GM12865 (cell line): ENCODE data around the gene TSHZ2.

ENCODE experiments used
- DNase-seq: peaks from one replicate; pipeline ENCODE4 v3.0.0; 2010; ENCODE audit warnings: low read depth
- H3K4me3 ChIP-seq: 2 replicates; pipeline ENCODE4 v1.5.1; 2011; ENCODE audit warnings: mild to moderate bottlenecking, low read depth, low read length, control low read depth
- CTCF ChIP-seq: IDR thresholded peaks from 2 replicates; pipeline ENCODE4 v1.5.1; 2011; ENCODE audit warnings: low read length, control low read depth, low read depth, inconsistent platforms; ENCODE audit not compliant: insufficient read depth; ENCODE audit errors: missing control alignments

TSHZ2 gene

GRCh38 chr20:53260168-53260567, 288.0 kb downstream of the TSHZ2 start:
- H3K4me3 ChIP-seq: no peak overlapping the region
- no peak for DNase-seq
- no peak for TF ChIP-seq CTCF

GRCh38 chr20:53260591-53260990, 288.4 kb downstream of the TSHZ2 start:
- DNase-seq: no peak
- no peak overlapping the region for H3K4me3 ChIP-seq
- no peak for TF ChIP-seq CTCF

- DNase-seq: no peak
- no peak overlapping the region for H3K4me3 ChIP-seq
- no peak for TF ChIP-seq CTCF
These were observed 290.2 kb downstream of the TSHZ2 start for GRCh38 chr20:53262365-53262764.

GRCh38 chr20:53263554-53264438, 291.6 kb downstream of the TSHZ2 start:
- TF ChIP-seq CTCF: no peak
- no peak for DNase-seq
- H3K4me3 ChIP-seq: no peak overlapping the region

- no peak for DNase-seq
- TF ChIP-seq CTCF: no peak
- H3K4me3 ChIP-seq: no peak overlapping the region
These were observed 292.4 kb downstream of the TSHZ2 start for GRCh38 chr20:53264604-53265003.

GRCh38 chr20:53265304-53265875, 293.2 kb downstream of the TSHZ2 start:
- TF ChIP-seq CTCF: no peak
- H3K4me3 ChIP-seq: no peak overlapping the region
- no peak for DNase-seq
